ENCODE results near the gene LPCAT3. TPM values are rescaled to one million over a fixed set of nuclear protein-coding genes. Genes with fewer than 3 reads are reported as not detected.
A peak's percentile ranks its signal among the peaks of the same experiment; 100 is the strongest.

Gene LPCAT3
- total RNA-seq, 1 experiment from 2014 or later = 54.3 TPM

GRCh38 chr12:6944381-6945186 is 73.7 kb downstream of the LPCAT3 start:
- no peaks in the 10 kb centered on the region; the same call in 1 of the 2 replicates for H3K36me3 ChIP-seq (ENCODE audit: control insufficient read depth, insufficient read depth, low read length)
- CTCF ChIA-PET = interaction anchor here (0.6 to 0.7 kb wide), 3 partner anchors 16 to 54 kb away, joined by 3 to 6 read pairs (median 4); no protein-coding TSS in a partner anchor
- ATAC-seq (peak; percentile 55), DNase-seq (ENCODE audit: low read depth, low spot score) (peak; percentile 75)
- no TSS peak for BruUV-seq (replicated peaks)
- H3K27ac ChIP-seq (ENCODE audit: low read length) = peak overlapping the region; percentile 95
- H3K4me1 ChIP-seq (ENCODE audit: control insufficient read depth, insufficient read depth, low read length) = peaks cover 41% of the 10 kb centered on the region
- no peaks in the 10 kb centered on the region for H3K27me3 ChIP-seq (ENCODE audit: control insufficient read depth, insufficient read depth, low read length)
- POLR2A ChIA-PET = interaction anchor here (0.6 to 1.7 kb wide), 4 partner anchors 10 to 168 kb away, joined by 4 to 9 read pairs (median 8); no protein-coding TSS in a partner anchor
- intact Hi-C loops (cut with micrococcal nuclease; ENCODE audit: unreplicated experiment) = loop anchor here (10.0 kb wide), 1 partner anchor 170 kb away; no protein-coding TSS in a partner anchor
- TF ChIP-seq, protein P1, sequence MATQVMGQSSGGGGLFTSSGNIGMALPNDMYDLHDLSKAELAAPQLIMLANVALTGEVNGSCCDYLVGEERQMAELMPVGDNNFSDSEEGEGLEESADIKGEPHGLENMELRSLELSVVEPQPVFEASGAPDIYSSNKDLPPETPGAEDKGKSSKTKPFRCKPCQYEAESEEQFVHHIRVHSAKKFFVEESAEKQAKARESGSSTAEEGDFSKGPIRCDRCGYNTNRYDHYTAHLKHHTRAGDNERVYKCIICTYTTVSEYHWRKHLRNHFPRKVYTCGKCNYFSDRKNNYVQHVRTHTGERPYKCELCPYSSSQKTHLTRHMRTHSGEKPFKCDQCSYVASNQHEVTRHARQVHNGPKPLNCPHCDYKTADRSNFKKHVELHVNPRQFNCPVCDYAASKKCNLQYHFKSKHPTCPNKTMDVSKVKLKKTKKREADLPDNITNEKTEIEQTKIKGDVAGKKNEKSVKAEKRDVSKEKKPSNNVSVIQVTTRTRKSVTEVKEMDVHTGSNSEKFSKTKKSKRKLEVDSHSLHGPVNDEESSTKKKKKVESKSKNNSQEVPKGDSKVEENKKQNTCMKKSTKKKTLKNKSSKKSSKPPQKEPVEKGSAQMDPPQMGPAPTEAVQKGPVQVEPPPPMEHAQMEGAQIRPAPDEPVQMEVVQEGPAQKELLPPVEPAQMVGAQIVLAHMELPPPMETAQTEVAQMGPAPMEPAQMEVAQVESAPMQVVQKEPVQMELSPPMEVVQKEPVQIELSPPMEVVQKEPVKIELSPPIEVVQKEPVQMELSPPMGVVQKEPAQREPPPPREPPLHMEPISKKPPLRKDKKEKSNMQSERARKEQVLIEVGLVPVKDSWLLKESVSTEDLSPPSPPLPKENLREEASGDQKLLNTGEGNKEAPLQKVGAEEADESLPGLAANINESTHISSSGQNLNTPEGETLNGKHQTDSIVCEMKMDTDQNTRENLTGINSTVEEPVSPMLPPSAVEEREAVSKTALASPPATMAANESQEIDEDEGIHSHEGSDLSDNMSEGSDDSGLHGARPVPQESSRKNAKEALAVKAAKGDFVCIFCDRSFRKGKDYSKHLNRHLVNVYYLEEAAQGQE (IDR thresholded peaks at IDR 0.05; ENCODE audit: insufficient read depth in 1 of 2, low read depth in 2 of 2, low read length in 1 of 2) = no peak
- no peak; the same call in 1 of the 2 replicates for TF ChIP-seq TCF7L2 (IDR thresholded peaks at IDR 0.05; ENCODE audit: low read depth, low read length)
- TF ChIP-seq POLR2AphosphoS5 (IDR thresholded peaks at IDR 0.05; ENCODE audit: low read depth, low read length) = no peak
- peak; percentile 87 for TF ChIP-seq CTCF (IDR thresholded peaks at IDR 0.05)
- peak overlapping the region; percentile 64 to 72 for H3K4me3 ChIP-seq (ENCODE audit: low read depth in 2 of 2, low read length in 2 of 2)
- H3K9me3 ChIP-seq (ENCODE audit: control insufficient read depth, insufficient read depth, low read depth, low read length) = no peaks in the 10 kb centered on the region
- in situ Hi-C loops (cut with HindIII; ENCODE audit: low pct_unique_long_range_greater_than_20kb, low sequenced_read_pairs) = no loop called here

DNA sequence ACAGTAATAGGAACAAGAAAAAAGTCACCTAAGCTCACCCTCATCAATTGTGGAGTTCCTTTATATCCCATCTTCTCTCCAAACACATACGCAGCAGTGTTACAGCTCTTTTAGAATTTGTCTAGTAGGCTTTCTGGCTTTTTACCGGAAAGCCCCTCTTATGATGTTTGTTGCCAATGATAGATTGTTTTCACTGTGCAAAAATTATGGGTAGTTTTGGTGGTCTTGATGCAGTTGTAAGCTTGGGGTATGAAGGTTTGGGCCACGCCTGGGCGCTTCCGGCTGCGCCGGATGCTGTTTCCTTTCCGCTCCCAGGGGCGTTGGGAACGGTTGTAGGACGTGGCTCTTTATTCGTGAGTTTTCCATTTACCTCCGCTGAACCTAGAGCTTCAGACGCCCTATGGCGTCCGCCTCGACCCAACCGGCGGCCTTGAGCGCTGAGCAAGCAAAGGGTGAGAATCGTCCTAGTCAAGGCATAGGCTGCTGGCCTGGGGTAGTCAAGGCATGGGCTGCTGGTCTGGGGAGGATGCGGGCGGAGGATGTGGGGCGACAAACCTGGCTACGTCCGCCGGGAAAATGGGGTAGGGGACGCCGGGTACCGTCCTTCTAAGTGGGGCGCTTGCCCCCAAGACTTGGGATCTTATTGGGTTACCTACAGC is 74.4 kb downstream of the LPCAT3 start, which contains the start of the genes C12orf57 and RNU7-1:
C12orf57 (plus strand) TSS at position 301 of the 659 bp plus-strand sequence; CDS start at position 401, 100 bp downstream.
RNU7-1 (plus strand) TSS at position 95 of the 659 bp plus-strand sequence.
- CTCF ChIA-PET = interaction anchor here (0.6 to 0.7 kb wide), 2 partner anchors 18 to 53 kb away, joined by 3 to 6 read pairs; no protein-coding TSS in a partner anchor
- Histone ChIP-seq H3K4me3 (ENCODE audit: low read depth in 2 of 2, low read length in 2 of 2) (peak within 1 kb of the TSS; percentile 64 to 72), H3K9me3 (ENCODE audit: control insufficient read depth, insufficient read depth, low read depth, low read length) (no peaks in the 10 kb centered on the region), H3K36me3 (ENCODE audit: control insufficient read depth, insufficient read depth, low read length) (no peaks in the 10 kb centered on the region; the same call in 1 of the 2 replicates), H3K27ac (ENCODE audit: low read length) (peak within 1 kb of the TSS; percentile 95), H3K27me3 (ENCODE audit: control insufficient read depth, insufficient read depth, low read length) (no peaks in the 10 kb centered on the region), H3K4me1 (ENCODE audit: control insufficient read depth, insufficient read depth, low read length) (peaks cover 41% of the 10 kb centered on the region)
- intact Hi-C loops (cut with micrococcal nuclease; ENCODE audit: unreplicated experiment) = loop anchor here (10.0 kb wide), 1 partner anchor 171 kb away; no protein-coding TSS in a partner anchor
- BruUV-seq (replicated peaks) = TSS peak; percentile 96
- POLR2A ChIA-PET = interaction anchor here (0.6 to 1.7 kb wide), 4 partner anchors 10 to 169 kb away, joined by 4 to 9 read pairs (median 8); no protein-coding TSS in a partner anchor
- in situ Hi-C loops (cut with HindIII; ENCODE audit: low pct_unique_long_range_greater_than_20kb, low sequenced_read_pairs) = no loop called here
- TF ChIP-seq TCF7L2 (IDR thresholded peaks at IDR 0.05; ENCODE audit: low read depth, low read length) (no peak; the same call in 1 of the 2 replicates), SIN3A (IDR thresholded peaks at IDR 0.05; ENCODE audit: borderline replicate concordance, insufficient read depth, low read depth, low read length) (peak; percentile 96), POLR2AphosphoS5 (IDR thresholded peaks at IDR 0.05; ENCODE audit: low read depth, low read length) (peak; percentile 100)
- ATAC-seq = peak; percentile 78
- DNase-seq (ENCODE audit: low read depth, low spot score) = peak; percentile 88

All from Panc1 (cell line).